ENCODE measurements around the gene EBP. TPM values are rescaled to one million over a fixed set of nuclear protein-coding genes. Genes with fewer than 3 reads are reported as not detected.
"Not testable (repeated sequence)": the region's sequence is repeated elsewhere in the genome, so short reads cannot be mapped to it uniquely, and the experiment has no call there.

EBP gene
- total RNA-seq, 2 donors from 2014 or later = 3.5 to 18.8 TPM

GRCh38 chrX:48540028-48540375, 18.4 kb downstream of the EBP start:
- DNase-seq (ENCODE audit: low spot score) (no peak), ATAC-seq (ENCODE audit: insufficient number of reproducible peaks, low FRiP score, low read depth) (no peak)
- no peaks in the 10 kb centered on the region for H3K27me3 ChIP-seq (replicated peaks; ENCODE audit: insufficient read depth)
- peaks cover 3% of the 10 kb centered on the region for H3K36me3 ChIP-seq
- no peaks in the 10 kb centered on the region for H3K9me3 ChIP-seq
- peak overlapping the region; percentile 86 for H3K4me3 ChIP-seq
- H3K27ac ChIP-seq = peak overlapping the region; percentile 66 to 80
- TF ChIP-seq, protein P1, sequence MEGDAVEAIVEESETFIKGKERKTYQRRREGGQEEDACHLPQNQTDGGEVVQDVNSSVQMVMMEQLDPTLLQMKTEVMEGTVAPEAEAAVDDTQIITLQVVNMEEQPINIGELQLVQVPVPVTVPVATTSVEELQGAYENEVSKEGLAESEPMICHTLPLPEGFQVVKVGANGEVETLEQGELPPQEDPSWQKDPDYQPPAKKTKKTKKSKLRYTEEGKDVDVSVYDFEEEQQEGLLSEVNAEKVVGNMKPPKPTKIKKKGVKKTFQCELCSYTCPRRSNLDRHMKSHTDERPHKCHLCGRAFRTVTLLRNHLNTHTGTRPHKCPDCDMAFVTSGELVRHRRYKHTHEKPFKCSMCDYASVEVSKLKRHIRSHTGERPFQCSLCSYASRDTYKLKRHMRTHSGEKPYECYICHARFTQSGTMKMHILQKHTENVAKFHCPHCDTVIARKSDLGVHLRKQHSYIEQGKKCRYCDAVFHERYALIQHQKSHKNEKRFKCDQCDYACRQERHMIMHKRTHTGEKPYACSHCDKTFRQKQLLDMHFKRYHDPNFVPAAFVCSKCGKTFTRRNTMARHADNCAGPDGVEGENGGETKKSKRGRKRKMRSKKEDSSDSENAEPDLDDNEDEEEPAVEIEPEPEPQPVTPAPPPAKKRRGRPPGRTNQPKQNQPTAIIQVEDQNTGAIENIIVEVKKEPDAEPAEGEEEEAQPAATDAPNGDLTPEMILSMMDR (IDR thresholded peaks at IDR 0.05) = no peak
- H3K4me1 ChIP-seq (ENCODE audit: control insufficient read depth in 1 of 2, low read depth in 2 of 2) = peaks cover 0 to 8% of the 10 kb centered on the region in 2 donors

DNA sequence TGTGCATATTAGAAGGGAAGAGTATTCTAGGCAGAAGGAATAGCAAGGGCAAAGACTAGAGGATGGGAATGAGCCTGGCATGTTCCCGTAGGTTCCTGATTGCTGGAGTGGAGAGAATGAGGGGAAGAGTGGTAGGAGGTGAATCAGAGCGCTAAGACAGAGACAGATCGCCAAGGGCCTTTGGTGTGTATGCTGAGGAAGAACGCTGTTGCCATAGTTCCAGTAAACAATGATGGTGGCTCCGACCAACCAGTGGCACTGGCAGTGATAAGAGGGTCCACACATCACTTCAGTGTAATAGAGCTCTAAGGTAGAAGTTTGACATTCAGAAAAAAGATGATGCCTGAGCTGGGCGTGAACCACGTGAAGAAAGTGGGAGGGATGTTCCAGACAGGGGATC, 18.9 kb downstream of the EBP start:
- no peaks in the 10 kb centered on the region for H3K9me3 ChIP-seq
- DNase-seq (ENCODE audit: low spot score) (no peak), ATAC-seq (ENCODE audit: insufficient number of reproducible peaks, low FRiP score, low read depth) (no peak)
- TF ChIP-seq, protein P1 (IDR thresholded peaks at IDR 0.05) = no peak
- peaks cover 3% of the 10 kb centered on the region for H3K36me3 ChIP-seq
- H3K4me1 ChIP-seq (ENCODE audit: control insufficient read depth in 1 of 2, low read depth in 2 of 2) = peaks cover 0 to 8% of the 10 kb centered on the region in 2 donors
- peak overlapping the region in 1 of 2 donors; percentile 66 for H3K27ac ChIP-seq
- H3K27me3 ChIP-seq (replicated peaks; ENCODE audit: insufficient read depth) = no peaks in the 10 kb centered on the region
- peak overlapping the region; percentile 86 for H3K4me3 ChIP-seq

GRCh38 chrX:48541140-48541814, 19.7 kb downstream of the EBP start:
- no peak overlapping the region for H3K27ac ChIP-seq
- H3K4me3 ChIP-seq = no peak overlapping the region
- no peaks in the 10 kb centered on the region for H3K9me3 ChIP-seq
- peaks cover 3% of the 10 kb centered on the region for H3K36me3 ChIP-seq
- ATAC-seq (ENCODE audit: insufficient number of reproducible peaks, low FRiP score, low read depth) = no peak
- TF ChIP-seq, protein P1 (IDR thresholded peaks at IDR 0.05) = no peak
- DNase-seq (ENCODE audit: low spot score) = no peak
- H3K4me1 ChIP-seq (ENCODE audit: control insufficient read depth in 1 of 2, low read depth in 2 of 2) = peaks cover 0 to 8% of the 10 kb centered on the region in 2 donors
- H3K27me3 ChIP-seq (replicated peaks; ENCODE audit: insufficient read depth) = no peaks in the 10 kb centered on the region

- Histone ChIP-seq H3K27ac (no peak overlapping the region), H3K4me3 (no peak overlapping the region), H3K4me1 (ENCODE audit: control insufficient read depth in 1 of 2, low read depth in 2 of 2) (no peaks in the 10 kb centered on the region), H3K36me3 (peaks cover 3% of the 10 kb centered on the region), H3K9me3 (no peaks in the 10 kb centered on the region), H3K27me3 (replicated peaks; ENCODE audit: insufficient read depth) (no peaks in the 10 kb centered on the region)
- DNase-seq (ENCODE audit: low spot score) (no peak), ATAC-seq (ENCODE audit: insufficient number of reproducible peaks, low FRiP score, low read depth) (no peak)
- TF ChIP-seq, protein P1 (IDR thresholded peaks at IDR 0.05) = no peak
Observed at GRCh38 chrX:48548871-48549270, 27.3 kb downstream of the EBP start.

- H3K27me3 ChIP-seq (replicated peaks; ENCODE audit: insufficient read depth); H3K27ac ChIP-seq; DNase-seq (ENCODE audit: low spot score); H3K9me3 ChIP-seq; H3K4me1 ChIP-seq (ENCODE audit: control insufficient read depth in 1 of 2, low read depth in 2 of 2); H3K36me3 ChIP-seq; ATAC-seq (ENCODE audit: insufficient number of reproducible peaks, low FRiP score, low read depth); H3K4me3 ChIP-seq: not testable (repeated sequence)
Observed at GRCh38 chrX:48555731-48556325, 34.2 kb downstream of the EBP start.
